Measurements from ENCODE around the gene TANGO6.
"Not testable (repeated sequence)": the region's sequence is repeated elsewhere in the genome, so short reads cannot be mapped to it uniquely, and the experiment has no call there.

Gene TANGO6

DNA sequence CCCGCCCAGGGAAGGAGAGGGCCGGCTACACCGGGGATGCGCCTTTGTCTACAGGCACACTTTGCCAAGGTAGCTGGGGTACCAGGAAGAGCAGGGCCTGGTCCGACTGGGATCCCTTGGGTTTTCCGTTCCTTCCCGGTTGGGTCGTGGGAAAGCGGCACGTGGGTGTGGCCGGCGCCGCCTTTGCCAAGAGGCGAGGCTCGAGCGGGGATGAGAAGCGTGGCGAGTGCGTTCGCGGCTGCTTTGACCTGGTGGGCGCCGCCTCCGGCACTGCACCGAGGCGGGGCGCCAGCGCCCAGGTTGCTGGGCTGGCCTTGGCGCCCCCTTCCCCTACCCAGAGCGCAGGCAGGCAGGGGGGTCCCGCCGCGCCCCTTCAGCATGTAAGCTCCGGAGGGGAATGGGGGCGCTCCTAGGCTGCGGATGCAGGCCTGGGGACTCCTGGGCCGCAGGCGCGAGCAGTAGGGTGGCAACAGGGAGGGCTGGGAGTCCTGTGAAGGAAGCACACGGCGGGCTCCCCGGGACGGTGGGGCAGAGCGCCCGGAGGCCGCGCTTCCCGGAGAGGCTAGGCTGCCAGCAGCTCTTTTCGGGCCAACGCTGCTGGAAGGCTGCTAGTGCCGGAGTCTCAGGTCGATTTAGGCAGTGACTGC is 264.1 kb downstream of the TANGO6 start:
- DNase-seq: no peak

DNA sequence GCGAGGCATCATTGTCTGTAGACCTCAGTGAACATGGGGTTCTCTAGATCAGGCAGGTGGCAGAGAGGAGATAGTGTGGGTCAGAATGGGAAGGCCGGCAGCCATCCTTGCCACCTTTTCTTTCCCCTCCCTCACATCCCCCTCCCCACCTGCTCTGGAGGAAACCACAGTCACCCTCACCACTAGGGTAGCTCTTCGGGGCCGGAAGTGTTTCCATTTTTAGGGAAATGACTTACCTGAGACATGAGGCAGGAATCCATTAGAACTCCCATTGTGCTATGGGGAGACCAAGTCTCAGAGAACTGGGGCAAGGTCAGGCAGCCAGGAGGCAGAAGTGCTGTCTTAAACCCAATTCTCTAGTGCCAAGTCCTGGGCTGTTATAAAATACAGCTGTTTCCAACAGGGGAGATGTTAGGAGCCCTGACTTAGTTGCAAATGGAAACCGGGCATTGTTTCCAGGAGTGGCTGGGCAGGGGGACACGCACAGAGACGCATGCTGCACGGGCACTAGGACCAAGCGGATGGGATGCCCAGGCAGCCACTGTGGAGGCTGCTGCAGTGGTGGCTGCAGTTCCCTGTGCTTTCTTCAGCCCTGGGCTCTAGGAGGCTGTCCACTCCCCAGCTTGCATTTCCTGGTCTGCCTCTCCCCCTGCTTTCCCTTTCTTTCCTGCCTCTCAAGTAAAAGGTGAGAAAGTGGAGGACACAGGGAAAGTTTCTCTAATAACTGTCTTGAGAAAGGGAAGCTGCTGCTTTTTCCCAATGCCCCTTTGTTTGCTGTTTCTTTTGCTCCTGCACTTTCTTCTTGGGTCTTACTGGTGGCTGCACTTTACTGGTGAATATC is 265.0 kb downstream of the TANGO6 start:
- DNase-seq: no peak

DNA sequence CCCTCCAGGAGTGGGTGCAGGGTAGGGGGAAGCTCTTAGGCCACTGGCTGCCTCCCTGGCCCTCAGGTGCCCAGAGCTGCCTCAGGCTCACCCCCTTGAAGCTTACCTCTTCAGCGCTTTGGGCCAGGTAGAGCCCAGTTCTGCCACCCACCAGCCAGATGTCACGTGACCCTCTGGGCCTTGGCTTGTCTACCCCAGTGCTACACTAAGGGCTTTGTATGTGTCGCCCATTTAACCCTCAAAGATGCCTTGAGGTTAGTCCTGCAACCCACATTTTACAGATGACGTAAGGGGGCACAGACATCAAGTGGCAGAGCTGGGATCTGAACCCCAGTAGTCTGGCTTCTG is 265.5 kb downstream of the TANGO6 start:
- DNase-seq: no peak

DNA sequence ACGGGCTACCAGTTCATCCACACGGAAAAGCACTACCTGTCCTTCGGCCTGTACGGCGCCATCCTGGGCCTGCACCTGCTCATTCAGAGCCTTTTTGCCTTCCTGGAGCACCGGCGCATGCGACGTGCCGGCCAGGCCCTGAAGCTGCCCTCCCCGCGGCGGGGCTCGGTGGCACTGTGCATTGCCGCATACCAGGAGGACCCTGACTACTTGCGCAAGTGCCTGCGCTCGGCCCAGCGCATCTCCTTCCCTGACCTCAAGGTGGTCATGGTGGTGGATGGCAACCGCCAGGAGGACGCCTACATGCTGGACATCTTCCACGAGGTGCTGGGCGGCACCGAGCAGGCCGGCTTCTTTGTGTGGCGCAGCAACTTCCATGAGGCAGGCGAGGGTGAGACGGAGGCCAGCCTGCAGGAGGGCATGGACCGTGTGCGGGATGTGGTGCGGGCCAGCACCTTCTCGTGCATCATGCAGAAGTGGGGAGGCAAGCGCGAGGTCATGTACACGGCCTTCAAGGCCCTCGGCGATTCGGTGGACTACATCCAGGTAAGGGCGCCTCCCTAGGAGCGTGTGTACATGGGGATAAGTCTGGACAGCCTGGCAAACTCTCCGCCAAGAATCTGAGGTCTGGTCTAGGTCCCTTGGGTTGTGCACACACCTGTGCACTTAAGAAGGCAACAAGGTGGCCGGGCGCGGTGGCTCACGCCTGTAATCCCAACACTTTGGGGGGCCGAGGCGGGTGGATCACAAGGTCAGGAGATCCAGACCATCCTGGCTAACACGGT is 266.3 kb downstream of the TANGO6 start:
- no peak for DNase-seq

DNA sequence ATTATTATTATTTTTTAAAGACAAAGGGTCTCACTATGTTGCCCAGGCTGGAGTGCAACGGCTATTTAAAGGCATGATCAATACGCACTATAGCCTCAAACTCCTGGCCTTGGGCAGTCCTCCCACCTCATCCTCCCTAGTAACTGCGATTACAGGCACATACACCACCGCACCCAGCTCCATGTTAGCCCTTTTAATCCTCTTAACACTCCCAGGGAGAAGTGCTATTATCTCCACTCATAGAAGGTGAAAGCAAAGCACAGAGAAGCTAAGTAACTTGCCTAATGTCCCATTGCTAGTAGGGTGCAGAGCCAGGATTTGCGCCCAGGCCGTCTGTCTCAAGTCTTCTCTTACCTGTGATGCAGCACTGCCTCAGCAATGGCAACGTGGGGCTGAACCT is 267.1 kb downstream of the TANGO6 start:
- DNase-seq: no peak

DNA sequence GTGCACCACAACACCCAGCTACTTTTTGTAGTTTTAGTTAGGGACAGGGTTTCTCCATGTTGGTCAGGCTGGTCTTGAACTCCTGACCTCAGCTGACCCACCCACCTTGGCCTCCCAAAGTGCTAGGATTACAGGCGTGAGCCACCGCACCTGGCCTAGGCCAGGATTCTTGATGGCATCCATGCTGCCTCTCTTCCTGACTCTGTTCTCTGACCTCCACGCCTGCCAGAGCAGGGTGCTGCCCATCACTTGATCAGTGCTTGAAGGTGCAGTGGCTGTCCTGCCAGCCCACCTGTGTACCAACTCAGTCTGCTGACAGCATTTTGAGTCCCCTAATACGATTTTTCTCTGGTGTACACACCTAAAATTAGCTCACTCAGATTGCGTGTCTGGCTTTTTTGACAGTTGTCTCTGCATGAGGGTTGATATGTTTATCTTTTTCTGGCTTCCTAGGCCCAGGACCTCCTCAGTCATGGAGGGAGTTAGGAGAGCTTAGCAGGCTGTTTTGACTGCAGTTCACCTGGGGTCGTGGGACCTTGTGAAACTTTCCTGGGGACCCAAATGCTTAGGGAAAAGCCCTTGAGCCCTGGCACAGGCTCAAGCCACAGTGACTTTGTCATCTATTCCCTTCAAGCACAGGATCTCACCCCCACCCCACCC is 268.0 kb downstream of the TANGO6 start:
- DNase-seq: no peak

DNA sequence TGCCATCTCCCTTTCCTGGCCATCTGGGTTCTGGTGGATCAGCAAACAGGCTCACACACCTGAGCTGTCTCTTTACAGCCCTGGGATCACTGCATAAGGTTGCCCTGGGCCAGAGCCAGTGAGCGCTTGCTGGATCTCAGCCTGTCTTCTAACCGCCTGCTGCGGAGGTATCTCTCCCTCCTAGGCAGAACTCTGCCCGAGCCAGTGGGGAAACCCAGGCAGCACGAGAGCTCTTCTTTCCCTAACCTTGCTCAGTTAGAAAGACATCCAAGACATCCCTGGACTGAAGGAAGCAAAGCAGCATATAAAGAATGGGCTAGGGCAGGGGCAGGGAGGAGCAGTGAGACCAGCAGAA is 268.5 kb downstream of the TANGO6 start:
- DNase-seq: no peak

DNA sequence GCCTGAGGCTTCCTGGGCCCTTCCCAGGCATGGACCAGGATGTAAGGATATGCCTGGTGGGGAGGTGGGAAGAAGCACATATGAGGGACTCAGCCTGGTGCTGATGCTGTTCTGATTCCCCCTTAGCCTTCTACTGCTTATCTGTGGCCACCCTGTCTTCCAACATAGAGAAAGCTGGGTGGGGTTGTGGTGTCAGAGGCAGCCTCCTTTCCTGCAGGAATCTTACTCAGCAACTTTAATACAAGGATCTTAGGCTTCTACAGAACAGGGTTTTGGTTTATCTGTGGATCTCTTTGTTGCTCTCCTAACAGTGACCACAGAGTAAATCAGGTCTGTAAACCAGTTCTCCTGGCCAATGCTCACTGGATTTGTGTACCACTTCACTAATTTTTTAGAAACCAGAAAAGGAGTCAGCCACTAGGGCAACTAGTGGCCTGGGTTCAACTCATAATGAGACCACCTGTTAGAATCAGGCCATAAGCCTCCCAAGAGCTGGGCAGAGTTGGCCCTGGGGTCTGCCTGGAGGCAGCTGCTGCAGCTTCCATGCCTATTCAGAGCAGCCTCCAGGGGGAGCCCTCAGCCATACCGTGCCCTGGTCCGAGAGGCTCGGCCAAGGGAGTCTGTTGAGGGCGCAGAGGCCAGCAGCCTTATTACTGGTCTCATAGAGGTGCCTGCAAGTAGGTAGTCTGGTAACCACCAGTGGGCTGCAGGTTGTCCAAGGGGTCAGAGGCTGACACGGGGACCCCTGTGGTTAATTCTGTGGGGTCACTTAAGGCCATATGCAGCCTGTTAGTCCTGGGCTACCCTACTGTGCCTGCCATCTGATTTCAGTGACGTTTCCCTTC is 269.2 kb downstream of the TANGO6 start:
- peak; percentile 88 for DNase-seq

DNA sequence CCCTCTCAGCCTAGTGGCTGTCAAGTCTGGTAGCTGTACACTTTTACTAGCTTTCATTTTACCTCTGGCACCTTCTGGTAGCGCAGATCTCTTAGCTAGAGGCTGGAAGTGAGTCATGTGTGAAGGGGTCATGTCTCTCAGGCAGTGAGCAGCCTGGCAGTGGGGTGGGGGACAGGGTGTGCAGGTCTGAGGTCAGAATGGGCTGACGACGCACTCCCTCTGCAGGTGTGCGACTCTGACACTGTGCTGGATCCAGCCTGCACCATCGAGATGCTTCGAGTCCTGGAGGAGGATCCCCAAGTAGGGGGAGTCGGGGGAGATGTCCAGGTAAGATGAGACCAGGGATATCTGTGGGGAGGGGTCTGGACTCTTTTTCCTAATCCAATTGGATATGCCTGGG is 269.9 kb downstream of the TANGO6 start:
- no peak for DNase-seq

DNA sequence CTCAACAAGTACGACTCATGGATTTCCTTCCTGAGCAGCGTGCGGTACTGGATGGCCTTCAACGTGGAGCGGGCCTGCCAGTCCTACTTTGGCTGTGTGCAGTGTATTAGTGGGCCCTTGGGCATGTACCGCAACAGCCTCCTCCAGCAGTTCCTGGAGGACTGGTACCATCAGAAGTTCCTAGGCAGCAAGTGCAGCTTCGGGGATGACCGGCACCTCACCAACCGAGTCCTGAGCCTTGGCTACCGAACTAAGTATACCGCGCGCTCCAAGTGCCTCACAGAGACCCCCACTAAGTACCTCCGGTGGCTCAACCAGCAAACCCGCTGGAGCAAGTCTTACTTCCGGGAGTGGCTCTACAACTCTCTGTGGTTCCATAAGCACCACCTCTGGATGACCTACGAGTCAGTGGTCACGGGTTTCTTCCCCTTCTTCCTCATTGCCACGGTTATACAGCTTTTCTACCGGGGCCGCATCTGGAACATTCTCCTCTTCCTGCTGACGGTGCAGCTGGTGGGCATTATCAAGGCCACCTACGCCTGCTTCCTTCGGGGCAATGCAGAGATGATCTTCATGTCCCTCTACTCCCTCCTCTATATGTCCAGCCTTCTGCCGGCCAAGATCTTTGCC is 271.1 kb downstream of the TANGO6 start:
- DNase-seq: no peak

DNA sequence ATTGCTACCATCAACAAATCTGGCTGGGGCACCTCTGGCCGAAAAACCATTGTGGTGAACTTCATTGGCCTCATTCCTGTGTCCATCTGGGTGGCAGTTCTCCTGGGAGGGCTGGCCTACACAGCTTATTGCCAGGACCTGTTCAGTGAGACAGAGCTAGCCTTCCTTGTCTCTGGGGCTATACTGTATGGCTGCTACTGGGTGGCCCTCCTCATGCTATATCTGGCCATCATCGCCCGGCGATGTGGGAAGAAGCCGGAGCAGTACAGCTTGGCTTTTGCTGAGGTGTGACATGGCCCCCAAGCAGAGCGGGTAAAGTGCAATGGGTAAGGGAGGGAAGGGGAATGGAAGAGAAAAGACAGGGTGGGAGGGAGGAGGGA is 271.6 kb downstream of the TANGO6 start:
- no peak for DNase-seq

DNA sequence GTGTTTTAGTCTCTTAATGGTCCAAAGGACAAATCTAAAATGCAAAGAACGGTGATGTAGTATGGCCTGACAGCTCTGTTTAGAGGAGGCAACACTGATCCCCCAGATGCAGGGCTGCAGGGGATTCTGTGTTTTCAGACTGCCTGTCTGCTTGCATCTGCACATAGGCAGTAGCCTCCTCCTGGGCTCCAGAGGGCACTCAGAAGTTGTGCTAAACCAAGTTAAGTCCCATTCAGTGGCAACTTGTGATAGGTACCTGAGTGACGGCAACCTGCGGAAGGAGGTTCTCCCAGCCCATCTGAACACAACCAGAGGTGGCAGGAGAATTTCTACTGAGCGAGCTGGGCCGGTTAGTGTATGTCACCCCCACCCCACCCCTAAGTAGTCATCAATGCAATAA is 272.0 kb downstream of the TANGO6 start:
- DNase-seq: no peak

DNA sequence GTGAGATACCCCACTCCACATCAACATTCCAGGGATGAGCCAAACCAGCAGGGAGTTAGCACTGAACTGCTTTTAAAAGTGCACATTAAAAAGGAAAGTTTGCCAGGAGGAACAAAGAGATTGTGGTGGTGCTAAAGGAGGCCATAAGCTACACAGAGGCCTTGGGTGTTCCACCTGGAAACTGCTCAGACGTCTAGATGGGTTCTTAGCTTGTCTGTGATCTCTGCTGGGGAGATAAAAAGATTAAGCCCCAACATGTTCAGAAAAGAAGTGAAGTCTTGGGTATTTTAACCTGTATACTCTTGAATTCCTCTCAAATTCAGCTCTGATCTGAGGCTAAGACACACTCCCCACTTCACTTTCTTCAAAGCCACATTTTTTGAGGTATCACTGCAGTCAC is 272.5 kb downstream of the TANGO6 start:
- DNase-seq: no peak

DNA sequence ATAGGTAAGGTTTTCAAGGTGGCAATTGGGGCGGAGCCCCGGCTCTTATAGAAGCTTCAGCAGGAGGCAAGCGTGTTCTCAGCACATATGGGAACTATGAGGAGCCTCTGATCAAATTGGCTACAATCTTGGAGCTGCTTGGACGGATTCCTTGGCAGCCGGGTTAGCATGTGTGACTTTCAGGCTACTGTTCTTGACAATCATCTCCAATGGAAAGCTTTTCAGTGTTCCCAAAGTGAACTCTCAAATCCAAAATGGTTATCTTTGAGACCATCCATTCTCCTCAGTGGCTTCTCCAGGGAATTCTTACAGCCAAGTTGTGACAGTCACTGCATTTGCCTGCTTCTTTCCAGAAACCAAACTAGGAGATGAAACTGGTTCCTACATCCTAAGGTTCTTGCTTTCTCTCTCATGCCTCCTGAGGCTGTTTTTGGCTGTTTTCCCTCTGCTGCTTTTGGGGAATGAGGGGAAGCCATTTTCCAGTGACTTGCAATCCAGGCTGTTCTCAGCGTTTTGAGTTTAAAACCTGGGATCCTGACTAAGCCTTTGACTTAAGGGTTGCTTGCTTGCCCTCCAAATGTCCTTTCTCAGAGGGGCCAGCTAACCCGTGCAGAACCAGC is 273.0 kb downstream of the TANGO6 start:
- no peak for DNase-seq

DNA sequence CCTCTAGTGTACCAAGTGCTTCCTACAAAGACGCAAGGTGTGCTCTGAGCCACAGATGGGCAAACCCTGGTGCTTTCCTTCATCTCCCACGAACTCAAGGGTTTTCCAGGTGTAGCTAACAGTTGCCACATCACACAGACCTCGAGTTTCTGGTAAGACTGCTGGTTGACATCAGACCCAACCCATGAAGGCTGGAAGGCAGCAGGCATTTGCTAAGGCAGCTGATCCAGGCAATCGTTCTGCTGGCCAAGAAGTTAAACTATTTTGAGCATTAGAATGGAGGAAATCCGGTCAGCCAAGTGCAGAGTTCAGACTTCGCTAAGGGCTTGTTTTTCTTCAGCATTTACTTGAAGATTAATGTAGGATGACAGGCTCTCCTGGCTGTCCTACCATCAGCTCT is 273.6 kb downstream of the TANGO6 start:
- no peak for DNase-seq

DNA sequence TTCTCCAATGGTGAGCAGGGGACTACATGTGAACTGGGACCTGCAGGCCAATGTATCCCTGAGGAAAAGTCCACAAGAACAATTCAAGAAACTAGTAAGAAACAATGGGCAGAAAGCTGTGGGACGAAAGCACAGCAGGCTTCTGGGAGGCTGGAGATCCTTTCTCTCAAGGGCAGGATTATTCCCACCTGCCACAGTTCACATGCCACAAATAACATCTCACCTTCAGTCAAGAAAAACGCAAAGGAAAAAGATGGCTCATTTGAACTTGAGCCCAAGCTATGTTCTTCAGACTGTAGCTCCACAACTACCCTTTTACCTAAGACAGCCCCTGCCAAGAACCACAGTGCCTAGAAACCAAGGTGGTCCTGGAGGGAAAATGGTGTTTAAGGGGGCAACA is 275.1 kb downstream of the TANGO6 start:
- DNase-seq: no peak

DNA sequence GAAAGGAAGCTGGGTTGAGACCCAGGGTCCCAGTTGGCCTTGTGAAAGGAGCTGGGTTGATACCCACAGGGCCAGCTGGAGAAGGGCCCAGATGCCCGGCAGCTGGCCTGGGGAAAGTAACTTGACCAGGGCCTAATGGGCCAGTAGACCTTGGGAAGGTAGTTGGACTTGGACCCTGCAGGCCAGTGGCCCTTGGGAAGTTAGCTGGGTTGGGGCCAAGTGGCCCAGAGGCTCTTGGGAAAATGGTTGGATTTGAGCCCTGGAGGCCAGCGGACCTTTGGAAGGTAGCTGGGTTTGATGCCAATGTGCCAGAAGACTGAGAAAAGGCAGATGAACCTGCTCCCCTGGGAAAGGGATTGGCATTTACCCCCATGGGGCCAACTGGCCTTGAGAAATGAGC is 275.7 kb downstream of the TANGO6 start:
- DNase-seq: no peak

DNA sequence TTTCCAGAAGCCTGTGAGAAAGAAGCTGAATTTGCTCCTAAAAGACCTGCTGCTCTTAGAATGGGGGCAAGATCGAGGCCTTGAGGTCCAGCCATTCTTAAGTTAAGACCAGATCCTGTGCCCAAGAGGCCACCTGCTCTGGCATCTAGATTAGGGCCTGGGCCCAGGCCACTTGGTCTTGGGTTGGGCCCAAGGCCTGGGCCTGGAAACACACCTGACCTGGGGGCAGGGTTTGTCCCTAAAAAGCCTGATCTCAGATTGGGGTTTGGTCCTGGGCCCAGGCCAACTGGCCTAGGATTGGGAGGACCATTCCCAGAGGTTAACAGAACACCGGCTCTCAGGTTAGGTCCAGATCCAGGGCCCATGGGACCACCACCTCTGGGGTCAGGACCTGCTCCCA is 276.2 kb downstream of the TANGO6 start:
- no peak for DNase-seq

DNA sequence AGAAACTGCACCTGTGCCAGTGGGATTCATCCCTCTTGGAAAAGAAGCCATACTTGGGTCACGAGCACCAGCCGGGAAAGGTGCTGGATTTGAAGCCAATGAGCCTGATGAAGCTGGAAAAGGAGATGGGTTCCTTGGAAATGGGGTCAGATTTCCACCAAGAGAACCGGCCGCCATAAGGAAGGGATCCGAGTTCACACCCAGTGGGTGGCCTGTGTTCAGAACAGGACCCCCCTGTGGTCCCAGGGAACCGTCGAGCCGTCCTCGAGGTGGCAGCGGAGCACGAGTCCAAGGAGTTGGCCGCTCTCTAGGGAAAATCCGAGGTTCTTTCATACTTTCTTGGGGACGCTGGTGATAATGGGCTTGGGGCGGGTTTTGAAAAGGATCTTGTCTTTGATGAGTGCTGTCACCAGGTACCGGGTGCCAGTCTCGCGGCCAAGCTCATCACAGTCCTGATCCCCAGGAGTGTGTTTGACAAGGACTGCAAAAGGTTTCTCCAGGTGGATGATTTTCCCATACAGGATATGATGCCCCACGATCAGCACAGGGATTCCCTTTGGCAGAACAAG is 276.8 kb downstream of the TANGO6 start:
- DNase-seq: no peak

DNA sequence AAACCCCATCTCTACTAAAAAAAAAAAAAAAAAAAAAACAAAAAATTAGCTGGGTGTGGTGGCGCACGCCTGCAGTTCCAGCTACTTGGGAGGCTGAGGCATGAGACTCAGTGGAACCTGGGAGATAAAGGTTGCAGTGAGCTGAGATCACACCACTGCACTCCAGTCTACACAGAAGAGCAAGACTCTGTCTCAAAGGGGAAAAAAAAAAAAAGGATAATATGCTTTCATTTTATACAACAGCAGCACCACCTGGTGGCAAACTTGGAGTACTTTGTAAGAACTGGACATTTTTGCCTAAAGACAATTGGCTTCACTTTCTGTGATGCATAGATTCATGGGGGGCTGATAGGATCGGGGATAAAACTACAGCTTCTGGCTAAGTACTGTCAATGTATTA is 280.6 kb downstream of the TANGO6 start:
- DNase-seq: no peak

DNA sequence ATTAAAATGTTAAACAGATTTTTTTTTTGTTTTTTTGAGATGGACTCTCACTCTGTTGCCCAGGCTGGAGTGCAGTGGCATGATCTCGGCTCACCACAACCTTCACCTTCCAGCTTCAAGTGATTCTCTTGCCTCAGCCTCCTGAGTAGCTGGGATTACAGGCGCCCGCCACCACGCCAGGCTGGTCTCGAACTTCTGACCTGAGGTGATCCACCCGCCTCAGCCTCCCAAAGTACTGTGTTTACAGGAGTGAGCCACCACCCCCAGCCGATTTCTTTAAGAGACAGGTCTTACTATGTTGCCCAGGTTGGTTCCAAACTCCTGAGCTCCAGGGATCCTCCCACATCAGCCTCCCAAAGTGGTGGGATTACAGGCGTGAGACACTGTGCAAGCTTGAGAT is 281.1 kb downstream of the TANGO6 start:
- DNase-seq: not testable (repeated sequence)

All from islet precursor cell (in vitro differentiated cells).